OCI-LY7 (cell line): ENCODE data around the gene RARA. TPM values are rescaled to one million over a fixed set of nuclear protein-coding genes. Genes with fewer than 3 reads are reported as not detected.
"Not testable (repeated sequence)": the region's sequence is repeated elsewhere in the genome, so short reads cannot be mapped to it uniquely, and the experiment has no call there.

Experiments
- BruUV-seq: library from RNA; stranded (reverse); fragments of 400-500 nt; replicated peaks from 2 replicates; lab custom pipeline; 2021; lab: Mats Ljungman, UMichigan
- CTCF ChIA-PET: fragments of 300-600 bp; sonication (Branson Sonifier 250); formaldehyde crosslinking; loops from one replicate; lab custom pipeline; 2022; ENCODE audit warnings: antibody characterized with exemption; ENCODE audit not compliant: unreplicated experiment; lab: Charles Lee
- POLR2A ChIA-PET: fragments of 300-600 bp; sonication (Branson Sonifier 250); formaldehyde crosslinking; loops from one replicate; lab custom pipeline; 2022; ENCODE audit warnings: antibody characterized with exemption; lab: Charles Lee
- DNase-seq: peaks from one replicate; pipeline ENCODE4 v3.0.0-alpha.2; 2015; ENCODE audit warnings: low spot score
- H2AFZ ChIP-seq: fragments of 200-600 bp; sonication (generic), shearing (Covaris generic); 2 replicates; pipeline ENCODE4 v1.6.1; 2014; ENCODE audit warnings: mild to moderate bottlenecking, antibody characterized with exemption, low read length, moderate library complexity
- H3K27ac ChIP-seq: fragments of 200-600 bp; sonication (generic); 2 replicates; pipeline ENCODE4 v1.5.1; 2014; ENCODE audit warnings: mixed run types, low read depth, mild to moderate bottlenecking, moderate library complexity, low read length, inconsistent platforms; ENCODE audit not compliant: poor library complexity, severe bottlenecking
- H3K36me3 ChIP-seq: fragments of 200-600 bp; sonication (generic); 2 replicates; pipeline ENCODE4 v1.6.1; 2014; ENCODE audit warnings: mild to moderate bottlenecking, antibody characterized with exemption, low read length, moderate library complexity, mixed read lengths; ENCODE audit not compliant: insufficient read depth
- H3K4me1 ChIP-seq: fragments of 200-600 bp; sonication (generic); 2 replicates; pipeline ENCODE4 v1.5.1; 2014; ENCODE audit warnings: mild to moderate bottlenecking, low read length; ENCODE audit not compliant: insufficient read depth, poor library complexity, severe bottlenecking
- H3K4me2 ChIP-seq: fragments of 200-600 bp; sonication (generic); 2 replicates; pipeline ENCODE4 v1.6.1; 2014; ENCODE audit warnings: mild to moderate bottlenecking, low read length
- H3K4me3 ChIP-seq: fragments of 200-600 bp; sonication (generic); 2 replicates; pipeline ENCODE4 v1.5.1; 2014; ENCODE audit warnings: mild to moderate bottlenecking, low read depth, low read length; ENCODE audit not compliant: poor library complexity, severe bottlenecking
- H3K79me2 ChIP-seq: fragments of 200-600 bp; sonication (generic); 2 replicates; pipeline ENCODE4 v1.6.1; 2016; ENCODE audit warnings: low read depth, mild to moderate bottlenecking, low read length, moderate library complexity, mixed read lengths; ENCODE audit not compliant: insufficient read depth
- H3K9me2 ChIP-seq: fragments of 200-600 bp; sonication (generic); 2 replicates; pipeline ENCODE4 v1.6.1; 2016; ENCODE audit warnings: mild to moderate bottlenecking, low read length, mixed read lengths; ENCODE audit not compliant: insufficient read depth
- H3K9me3 ChIP-seq: fragments of 200-600 bp; sonication (generic); 2 replicates; pipeline ENCODE4 v1.6.1; 2014; ENCODE audit warnings: mild to moderate bottlenecking, mixed run types, low read length, mixed read lengths
- H4K20me1 ChIP-seq: fragments of 200-600 bp; sonication (generic); 2 replicates; pipeline ENCODE4 v1.6.1; 2014; ENCODE audit warnings: mild to moderate bottlenecking, antibody characterized with exemption, low read length, moderate library complexity, mixed read lengths; ENCODE audit not compliant: insufficient read depth
- CTCF ChIP-seq: fragments of 200-600 bp; sonication (generic); conservative IDR thresholded peaks from 2 replicates; pipeline ENCODE4 v1.5.1; 2014; ENCODE audit warnings: mild to moderate bottlenecking, antibody characterized with exemption, low read length, moderate library complexity, mixed read lengths
- EZH2phosphoT487 ChIP-seq: fragments of 200-600 bp; sonication (generic); IDR thresholded peaks from 2 replicates; pipeline ENCODE4 v1.6.1; 2018; ENCODE audit warnings: low read depth, borderline replicate concordance, mild to moderate bottlenecking, mixed run types, antibody characterized with exemption, low read length, moderate library complexity, mixed read lengths
- intact Hi-C: fragments of 100-400 bp; cut with micrococcal nuclease; formaldehyde crosslinking; loops from one replicate; pipeline ENCODE4 v1.10.0; 2022; ENCODE audit not compliant: unreplicated experiment
- total RNA-seq, 2 experiments: library from RNA; depleted of rRNA in 1 of 2; stranded (reverse); fragments of >200 nt in 1 of 2; shearing (Covaris generic) in 1 of 2; gene quantifications; 2 replicates each; pipeline ENCODE4 v1.2.3, GENCODE V29; 2014 to 2022

RARA gene
- total RNA-seq, 2 experiments from 2014 or later: 3.1 to 8.6 TPM

GRCh38 chr17:40373324-40373723 is 64.3 kb downstream of the RARA start:
- intact Hi-C loops: no loop called here
- ChIA-PET CTCF (no interaction called here), POLR2A (no interaction called here)
- Histone ChIP-seq H2AFZ (no peak overlapping the region), H3K27ac (no peak overlapping the region), H3K36me3 (no peaks in the 10 kb centered on the region), H3K9me2 (no peaks in the 10 kb centered on the region), H3K4me3 (no peak overlapping the region), H4K20me1 (no peaks in the 10 kb centered on the region), H3K4me2 (no peak overlapping the region), H3K9me3 (no peaks in the 10 kb centered on the region), H3K79me2 (no peaks in the 10 kb centered on the region), H3K4me1 (no peaks in the 10 kb centered on the region)
- BruUV-seq: no TSS peak
- no peak for DNase-seq
- TF ChIP-seq CTCF: no peak
- TF ChIP-seq EZH2phosphoT487: no peak

- Histone ChIP-seq H3K79me2 (no peaks in the 10 kb centered on the region), H3K4me1 (no peaks in the 10 kb centered on the region), H3K4me3 (no peak overlapping the region), H3K9me3 (no peaks in the 10 kb centered on the region), H3K36me3 (no peaks in the 10 kb centered on the region), H2AFZ (no peak overlapping the region), H3K4me2 (no peak overlapping the region), H3K9me2 (no peaks in the 10 kb centered on the region), H3K27ac (no peak overlapping the region), H4K20me1 (no peaks in the 10 kb centered on the region)
- POLR2A ChIA-PET: interaction anchor here (0.6 kb wide), 1 partner anchor 259 kb away, joined by 3 read pairs; no protein-coding TSS in a partner anchor
- DNase-seq: no peak
- intact Hi-C loops: no loop called here
- BruUV-seq: no TSS peak
- CTCF ChIA-PET: no interaction called here
- TF ChIP-seq CTCF (no peak), EZH2phosphoT487 (no peak)
These were observed 65.0 kb downstream of the RARA start for GRCh38 chr17:40373999-40374398.

GRCh38 chr17:40374821-40375498 is 66.0 kb downstream of the RARA start:
- H3K9me3 ChIP-seq: no peaks in the 10 kb centered on the region
- H3K4me1 ChIP-seq: no peaks in the 10 kb centered on the region
- no peak overlapping the region for H3K4me2 ChIP-seq
- no TSS peak for BruUV-seq
- DNase-seq: no peak
- no peaks in the 10 kb centered on the region for H3K36me3 ChIP-seq
- no peak overlapping the region for H3K4me3 ChIP-seq
- ChIA-PET POLR2A (no interaction called here), CTCF (no interaction called here)
- no peak overlapping the region for H2AFZ ChIP-seq
- H3K27ac ChIP-seq: no peak overlapping the region
- no peaks in the 10 kb centered on the region for H3K79me2 ChIP-seq
- no peaks in the 10 kb centered on the region for H3K9me2 ChIP-seq
- TF ChIP-seq CTCF (no peak), EZH2phosphoT487 (no peak)
- no peaks in the 10 kb centered on the region for H4K20me1 ChIP-seq
- intact Hi-C loops: no loop called here

- H3K36me3 ChIP-seq, H3K4me1 ChIP-seq, BruUV-seq, H3K9me3 ChIP-seq, intact Hi-C loops, H3K27ac ChIP-seq, H3K9me2 ChIP-seq, H2AFZ ChIP-seq, DNase-seq, H4K20me1 ChIP-seq, CTCF ChIA-PET, POLR2A ChIA-PET, H3K4me3 ChIP-seq, H3K4me2 ChIP-seq, H3K79me2 ChIP-seq: not testable (repeated sequence)
These were observed 66.8 kb downstream of the RARA start for GRCh38 chr17:40375786-40376185.
